DND-41 (cell line): ENCODE data around the gene CDYL.

Experiments
- ATAC-seq: fragments of 200-7000 bp; cut with Tn5 transposase; 3 replicates; pipeline ENCODE4 v1.9.1; 2021; ENCODE audit warnings: low read depth; ENCODE audit not compliant: insufficient read depth
- DNase-seq: peaks from one replicate; pipeline ENCODE4 v3.0.0-alpha.2; 2020
- H2AFZ ChIP-seq: 2 replicates; pipeline ENCODE4 v1.6.0; 2012; ENCODE audit warnings: low read depth, low read length
- H3K27ac ChIP-seq: 2 replicates; pipeline ENCODE4 v1.5.1; 2012; ENCODE audit warnings: low read length, inconsistent platforms
- H3K27me3 ChIP-seq: fragments of 200-600 bp; sonication (generic); 2 replicates; pipeline ENCODE4 v1.6.0; 2012; ENCODE audit warnings: low read length, mild to moderate bottlenecking, inconsistent platforms; ENCODE audit not compliant: insufficient read depth, poor library complexity
- H3K36me3 ChIP-seq: 2 replicates; pipeline ENCODE4 v1.5.1; 2012; ENCODE audit warnings: low read length, inconsistent platforms; ENCODE audit not compliant: insufficient read depth
- H3K4me1 ChIP-seq: 2 replicates; pipeline ENCODE4 v1.5.1; 2012; ENCODE audit warnings: mild to moderate bottlenecking, low read length; ENCODE audit not compliant: insufficient read depth
- H3K4me2 ChIP-seq: 2 replicates; pipeline ENCODE4 v1.6.0; 2012; ENCODE audit warnings: mild to moderate bottlenecking, moderate library complexity, low read length, inconsistent platforms; ENCODE audit not compliant: insufficient read depth
- H3K4me3 ChIP-seq, 2 experiments: fragments of 200-600 bp in 1 of 2; shearing (Covaris generic) in 1 of 2; 2 replicates each; pipeline ENCODE4 v1.5.1; 2012 to 2016; ENCODE audit warnings: inconsistent platforms in 2 of 2, low read length in 2 of 2, mild to moderate bottlenecking in 2 of 2, low read depth in 1 of 2, moderate library complexity in 1 of 2
- H3K79me2 ChIP-seq: 2 replicates; pipeline ENCODE4 v1.6.0; 2012; ENCODE audit warnings: low read length, inconsistent platforms; ENCODE audit not compliant: insufficient read depth
- H3K9ac ChIP-seq: 2 replicates; pipeline ENCODE4 v1.6.0; 2012; ENCODE audit warnings: low read depth, mild to moderate bottlenecking, inconsistent platforms, low read length, moderate library complexity
- H3K9me3 ChIP-seq: 2 replicates; pipeline ENCODE4 v1.5.1; 2012; ENCODE audit warnings: low read length, moderate library complexity, mild to moderate bottlenecking, inconsistent platforms; ENCODE audit not compliant: insufficient read depth, severe bottlenecking
- H4K20me1 ChIP-seq: 2 replicates; pipeline ENCODE4 v1.6.0; 2012; ENCODE audit warnings: low read length; ENCODE audit not compliant: insufficient read depth
- CTCF ChIP-seq: IDR thresholded peaks from 2 replicates; pipeline ENCODE4 v1.5.1; 2012; ENCODE audit warnings: borderline replicate concordance, low read length, moderate library complexity, mild to moderate bottlenecking; ENCODE audit not compliant: poor library complexity, severe bottlenecking; ENCODE audit errors: extremely low read depth
- EZH2 ChIP-seq: IDR thresholded peaks from 3 replicates; pipeline ENCODE4 v1.6.1; 2012; ENCODE audit warnings: borderline replicate concordance, low read depth, mild to moderate bottlenecking, moderate library complexity, low read length, inconsistent platforms; ENCODE audit not compliant: severe bottlenecking

Gene CDYL

GRCh38 chr6:4774715-4775493 is 1.3 kb upstream of the CDYL start:
- Histone ChIP-seq H3K4me3 (no peak overlapping the region), H3K4me2 (no peak overlapping the region), H3K27me3 (no peaks in the 10 kb centered on the region), H3K27ac (no peak overlapping the region), H4K20me1 (no peaks in the 10 kb centered on the region), H3K9ac (no peak overlapping the region), H2AFZ (no peak overlapping the region), H3K36me3 (no peaks in the 10 kb centered on the region), H3K4me1 (peaks cover 9% of the 10 kb centered on the region; the same call in 1 of the 2 replicates), H3K9me3 (peaks cover 11% of the 10 kb centered on the region), H3K79me2 (peaks cover 21% of the 10 kb centered on the region)
- ATAC-seq (no peak), DNase-seq (no peak)
- TF ChIP-seq EZH2 (no peak), CTCF (no peak)

GRCh38 chr6:4775494-4776130 is 592 bp upstream of the CDYL start:
- H3K27me3 ChIP-seq, result no peaks in the 10 kb centered on the region
- H3K4me3 ChIP-seq, result peak overlapping the region in 1 of 2 experiments; percentile 43; a peak in 1 of 4 replicates
- DNase-seq, result no peak
- H4K20me1 ChIP-seq, result no peaks in the 10 kb centered on the region
- H3K9me3 ChIP-seq, result peaks cover 11% of the 10 kb centered on the region
- H3K79me2 ChIP-seq, result peaks cover 23% of the 10 kb centered on the region
- peaks cover 9% of the 10 kb centered on the region; the same call in 1 of the 2 replicates for H3K4me1 ChIP-seq
- H3K36me3 ChIP-seq, result no peaks in the 10 kb centered on the region
- ATAC-seq, result no peak
- no peak overlapping the region for H3K27ac ChIP-seq
- TF ChIP-seq CTCF (no peak), EZH2 (no peak)
- H3K9ac ChIP-seq, result no peak overlapping the region
- no peak overlapping the region for H2AFZ ChIP-seq
- H3K4me2 ChIP-seq, result no peak overlapping the region

DNA sequence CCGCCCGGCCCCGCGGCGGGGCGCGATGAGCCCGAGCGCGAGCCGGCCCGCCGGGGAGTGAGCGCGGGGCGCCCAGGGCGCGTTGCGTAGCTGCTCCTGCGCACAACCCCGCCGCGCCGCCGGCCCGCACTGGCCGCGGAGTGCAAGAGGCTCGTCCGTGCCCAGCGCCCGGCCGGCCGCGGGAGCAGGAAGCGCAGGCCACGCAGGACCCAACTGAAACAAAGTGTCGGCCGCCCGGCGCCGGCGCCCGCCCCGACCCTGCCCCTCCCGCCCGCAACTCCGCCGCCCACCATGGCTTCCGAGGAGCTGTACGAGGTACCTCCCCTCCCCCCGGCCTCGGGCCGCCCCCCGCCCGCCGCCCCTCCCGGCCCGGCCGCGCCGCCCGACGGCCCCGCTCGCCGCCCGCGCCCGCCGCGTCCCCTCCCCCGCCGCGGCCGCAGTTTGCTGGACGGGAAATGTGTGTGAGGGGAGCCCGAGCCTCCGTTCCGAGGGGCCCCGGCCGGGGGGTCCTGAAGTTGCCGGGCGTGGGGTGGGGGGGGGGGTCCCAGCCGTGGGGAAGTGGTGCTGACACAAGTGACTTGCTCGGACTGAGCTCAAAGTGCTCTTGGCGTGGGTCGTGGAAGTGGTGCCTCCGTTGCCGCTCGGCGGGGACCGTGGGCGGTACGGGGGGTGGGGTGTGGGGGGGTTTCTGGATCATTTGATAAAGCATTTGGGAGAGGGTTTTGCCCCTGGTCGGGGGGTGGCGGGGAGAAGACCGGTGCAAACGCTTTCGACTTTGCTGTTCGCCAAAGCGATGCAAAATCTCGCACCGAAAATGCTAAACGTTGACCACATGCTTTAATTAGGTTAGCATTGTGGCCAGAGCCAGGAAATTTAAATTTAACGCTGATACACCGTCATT is 539 bp downstream of the CDYL start:
- H3K36me3 ChIP-seq, result no peaks in the 10 kb centered on the region
- H3K9me3 ChIP-seq, result peaks cover 11% of the 10 kb centered on the region
- ATAC-seq (peak; percentile 61), DNase-seq (peak; percentile 55)
- peaks cover 32% of the 10 kb centered on the region for H3K79me2 ChIP-seq
- H3K4me3 ChIP-seq, result peak overlapping the region; percentile 43 to 64
- H3K27me3 ChIP-seq, result no peaks in the 10 kb centered on the region
- peak overlapping the region; percentile 49 for H3K9ac ChIP-seq
- no peaks in the 10 kb centered on the region for H4K20me1 ChIP-seq
- H3K4me2 ChIP-seq, result peak overlapping the region; percentile 69
- peaks cover 9% of the 10 kb centered on the region; the same call in 1 of the 2 replicates for H3K4me1 ChIP-seq
- H2AFZ ChIP-seq, result peak overlapping the region; percentile 75; the same call in 1 of the 2 replicates
- peak overlapping the region; percentile 50 for H3K27ac ChIP-seq
- TF ChIP-seq CTCF (no peak), EZH2 (no peak)
